Progenitor cell of endocrine pancreas (in vitro differentiated cells): ENCODE data around the gene EFHC2. TPM values are rescaled to one million over a fixed set of nuclear protein-coding genes. Genes with fewer than 3 reads are reported as not detected.

Experiments used
- DNase-seq: peaks from one replicate; pipeline ENCODE4 v3.0.0; 2021; ENCODE audit warnings: low spot score; ENCODE audit not compliant: unreplicated experiment
- H3K27ac Mint-ChIP-seq: 2 replicates; pipeline ENCODE4 v1.8.0; 2021; ENCODE audit warnings: mild to moderate bottlenecking, moderate library complexity, mixed read lengths
- H3K27me3 Mint-ChIP-seq: 2 replicates; pipeline ENCODE4 v1.8.0; 2021; ENCODE audit warnings: mixed read lengths
- H3K36me3 Mint-ChIP-seq: 2 replicates; pipeline ENCODE4 v1.8.0; 2022; ENCODE audit warnings: mixed read lengths; ENCODE audit not compliant: insufficient read depth
- H3K4me1 Mint-ChIP-seq: 2 replicates; pipeline ENCODE4 v1.8.0; 2021; ENCODE audit warnings: low read depth, mixed read lengths
- H3K4me3 Mint-ChIP-seq: 2 replicates; pipeline ENCODE4 v1.8.0; 2021; ENCODE audit warnings: low read depth, mild to moderate bottlenecking, moderate library complexity, mixed read lengths
- H3K9me3 Mint-ChIP-seq: 2 replicates; pipeline ENCODE4 v1.8.0; 2021; ENCODE audit warnings: low read depth, mixed read lengths
- CTCF ChIP-seq: fragments of 200-600 bp; sonication (generic); IDR thresholded peaks from one replicate; pipeline ENCODE4 v1.5.0; 2021; ENCODE audit warnings: antibody characterized with exemption, mild to moderate bottlenecking; ENCODE audit not compliant: unreplicated experiment
- total RNA-seq: library from RNA; stranded (reverse); gene quantifications from 2 replicates; pipeline ENCODE4 v1.2.1, GENCODE V29; 2021

Gene EFHC2
- total RNA-seq, 1 donor from 2014 or later = 1.8 TPM

GRCh38 chrX:44290718-44291117 is 52.8 kb downstream of the EFHC2 start:
- H3K27me3 Mint-ChIP-seq = no peaks in the 10 kb centered on the region

GRCh38 chrX:44282753-44283152 is 60.7 kb downstream of the EFHC2 start:
- Mint-ChIP-seq H3K27ac (no peak overlapping the region), H3K36me3 (no peaks in the 10 kb centered on the region), H3K9me3 (peaks cover 17% of the 10 kb centered on the region), H3K4me1 (no peaks in the 10 kb centered on the region), H3K27me3 (no peaks in the 10 kb centered on the region), H3K4me3 (no peak overlapping the region)
- TF ChIP-seq CTCF = no peak
- no peak for DNase-seq

More at GRCh38 chrX:44290718-44291117, 52.8 kb downstream of the EFHC2 start:
- no peaks in the 10 kb centered on the region for H3K4me1 Mint-ChIP-seq
- DNase-seq = no peak
- no peak for TF ChIP-seq CTCF
- peaks cover 22% of the 10 kb centered on the region for H3K9me3 Mint-ChIP-seq
- no peak overlapping the region for H3K27ac Mint-ChIP-seq
- no peak overlapping the region for H3K4me3 Mint-ChIP-seq
- H3K36me3 Mint-ChIP-seq = no peaks in the 10 kb centered on the region

GRCh38 chrX:44280116-44280515 is 63.4 kb downstream of the EFHC2 start:
- no peak for TF ChIP-seq CTCF
- no peaks in the 10 kb centered on the region for H3K4me1 Mint-ChIP-seq
- H3K27ac Mint-ChIP-seq = no peak overlapping the region
- no peaks in the 10 kb centered on the region for H3K36me3 Mint-ChIP-seq
- H3K4me3 Mint-ChIP-seq = no peak overlapping the region
- no peaks in the 10 kb centered on the region for H3K27me3 Mint-ChIP-seq
- peaks cover 17% of the 10 kb centered on the region for H3K9me3 Mint-ChIP-seq
- DNase-seq = no peak

- no peak for TF ChIP-seq CTCF
- H3K4me3 Mint-ChIP-seq = no peak overlapping the region
- no peaks in the 10 kb centered on the region for H3K36me3 Mint-ChIP-seq
- no peak for DNase-seq
- H3K9me3 Mint-ChIP-seq = peaks cover 12% of the 10 kb centered on the region
- no peaks in the 10 kb centered on the region for H3K27me3 Mint-ChIP-seq
- H3K27ac Mint-ChIP-seq = no peak overlapping the region
- H3K4me1 Mint-ChIP-seq = no peaks in the 10 kb centered on the region
These were observed 69.4 kb downstream of the EFHC2 start for GRCh38 chrX:44274096-44274495.

- DNase-seq = no peak
- no peaks in the 10 kb centered on the region for H3K36me3 Mint-ChIP-seq
These were observed 75.6 kb downstream of the EFHC2 start for GRCh38 chrX:44267861-44268260.

More at GRCh38 chrX:44267861-44268260, 75.6 kb downstream of the EFHC2 start:
- H3K27me3 Mint-ChIP-seq = no peaks in the 10 kb centered on the region
- no peak for TF ChIP-seq CTCF
- no peaks in the 10 kb centered on the region for H3K4me1 Mint-ChIP-seq
- no peak overlapping the region for H3K4me3 Mint-ChIP-seq
- H3K27ac Mint-ChIP-seq = no peak overlapping the region
- H3K9me3 Mint-ChIP-seq = peaks cover 9% of the 10 kb centered on the region
